Right renal pelvis (tissue), 4 donors: ENCODE measurements around the gene DDA1. TPM values are rescaled to one million over a fixed set of nuclear protein-coding genes. Genes with fewer than 3 reads are reported as not detected.

ENCODE experiments used
- polyA plus RNA-seq, 4 donors: library from polyadenylated mRNA; unstranded; fragments of 120-200 nt; gene quantifications; one replicate each; pipeline ENCODE4 v1.2.1, GENCODE V29; 2013; ENCODE audit not compliant: insufficient read length in 4 of 4

Gene DDA1
- polyA plus RNA-seq, 4 donors = 35.1 to 43.4 (median 36.9) TPM

Other genes starting within 250 kb of the DDA1 start
- 10 to 100 TPM; 11.9 to 14.1 (median 12.4) TPM for gene HAUS8, start 234.1 kb upstream of the DDA1 start, polyA plus RNA-seq
- 10 to 100 TPM; 40.6 to 51.6 (median 48.8) TPM for gene MYO9B, start 233.8 kb upstream of the DDA1 start, polyA plus RNA-seq
- 10 to 100 TPM; 26.5 to 30.6 (median 29.7) TPM for gene USE1, start 94.2 kb upstream of the DDA1 start, polyA plus RNA-seq
- 10 to 100 TPM; 19.5 to 27.8 (median 23.6) TPM for gene OCEL1, start 83.3 kb upstream of the DDA1 start, polyA plus RNA-seq
- 10 to 100 TPM; 38.8 to 59.8 (median 40.6) TPM for gene NR2F6, start 63.6 kb upstream of the DDA1 start, polyA plus RNA-seq
- 1 to 10 TPM; 5.6 to 7.3 (median 6.3) TPM for gene USHBP1, start 44.8 kb upstream of the DDA1 start, polyA plus RNA-seq
- gene BABAM1, start 42.1 kb upstream of the DDA1 start, polyA plus RNA-seq = 100 to 1,000 TPM in 2 of 4 donors, 10 to 100 TPM in 2; 93.4 to 109 (median 99.6) TPM
- gene ANKLE1, start 27.7 kb upstream of the DDA1 start, polyA plus RNA-seq = under 1 TPM; 0.60 to 0.91 (median 0.83) TPM
- 10 to 100 TPM in 1 of 4 donors, 1 to 10 TPM in 3; 7.6 to 14.2 (median 8.3) TPM for gene ABHD8, start 6.1 kb upstream of the DDA1 start, polyA plus RNA-seq
- 10 to 100 TPM; 47.7 to 63.3 (median 51.3) TPM for gene MRPL34, start 3.7 kb upstream of the DDA1 start, polyA plus RNA-seq
- 10 to 100 TPM in 3 of 4 donors, 1 to 10 TPM in 1; 9.2 to 14.1 (median 10.3) TPM for gene ANO8, start 25.3 kb downstream of the DDA1 start, polyA plus RNA-seq
- gene GTPBP3, start 28.0 kb downstream of the DDA1 start, polyA plus RNA-seq = 10 to 100 TPM; 15.3 to 20.8 (median 18.7) TPM
- gene PLVAP, start 67.8 kb downstream of the DDA1 start, polyA plus RNA-seq = 100 to 1,000 TPM; 178 to 215 (median 198) TPM
- 1 to 10 TPM in 3 of 4 donors, under 1 TPM in 1; 0.76 to 1.8 (median 1.5) TPM for gene CCDC194, start 84.6 kb downstream of the DDA1 start, polyA plus RNA-seq
- 100 to 1,000 TPM in 3 of 4 donors, 10 to 100 TPM in 1; 81.8 to 143 (median 122) TPM for gene BST2, start 96.1 kb downstream of the DDA1 start, polyA plus RNA-seq
- 10 to 100 TPM; 61.5 to 87.9 (median 62.8) TPM for gene MVB12A, start 110.5 kb downstream of the DDA1 start, polyA plus RNA-seq
- gene TMEM221, start 139.1 kb downstream of the DDA1 start, polyA plus RNA-seq = 1 to 10 TPM; 2.2 to 3.5 (median 2.8) TPM
- under 1 TPM in 2 of 4 donors, not detected in 2; 0.12 to 0.29 TPM for gene NXNL1, start 151.4 kb downstream of the DDA1 start, polyA plus RNA-seq
- 10 to 100 TPM; 12.0 to 17.0 (median 13.3) TPM for gene SLC27A1, start 161.0 kb downstream of the DDA1 start, polyA plus RNA-seq
- 10 to 100 TPM; 56.4 to 92.0 (median 60.8) TPM for gene PGLS, start 202.1 kb downstream of the DDA1 start, polyA plus RNA-seq
- 10 to 100 TPM; 46.6 to 49.6 (median 48.2) TPM for gene COLGALT1, start 246.1 kb downstream of the DDA1 start, polyA plus RNA-seq